NK-92 treated with Interleukin-12 subunit alpha and Interleukin-12 subunit beta, amount 100 ng/mL, for 24 hours (cell line): ENCODE measurements around the gene MS4A4A.
"Not testable (repeated sequence)": the region's sequence is repeated elsewhere in the genome, so short reads cannot be mapped to it uniquely, and the experiment has no call there.

Experiments
- DNase-seq: peaks from one replicate; lab custom pipeline; 2025; lab: John Stamatoyannopoulos, UW

The MS4A4A gene

GRCh38 chr11:60280412-60280811 is at the start of gene MS4A4A:
MS4A4A (plus strand) TSS chr11:60280666; CDS start chr11:60280676, 10 bp downstream.
- DNase-seq, result no peak

- DNase-seq, result no peak
Observed at GRCh38 chr11:60230681-60231080, 49.8 kb upstream of the MS4A4A start.

- no peak for DNase-seq
Observed at GRCh38 chr11:60235321-60235720, 45.1 kb upstream of the MS4A4A start.

- DNase-seq, result no peak
Observed at GRCh38 chr11:60240662-60241061, 39.8 kb upstream of the MS4A4A start.

- no peak for DNase-seq
Observed at GRCh38 chr11:60241786-60242185, 38.7 kb upstream of the MS4A4A start.

- no peak for DNase-seq
Observed at GRCh38 chr11:60242740-60243239, 37.7 kb upstream of the MS4A4A start, which contains the start of gene MS4A4E. MS4A4E (minus strand) TSS chr11:60243137; CDS start chr11:60230055, 13,082 bp downstream.

- DNase-seq, result no peak
Observed at GRCh38 chr11:60251485-60252212, 28.8 kb upstream of the MS4A4A start.

- no peak for DNase-seq
Observed at GRCh38 chr11:60252213-60253108, 28.0 kb upstream of the MS4A4A start.

- no peak for DNase-seq
Observed at GRCh38 chr11:60257956-60258722, 22.3 kb upstream of the MS4A4A start.

GRCh38 chr11:60261014-60261413 is 19.5 kb upstream of the MS4A4A start:
- no peak for DNase-seq

- DNase-seq, result no peak
Observed at GRCh38 chr11:60263402-60263801, 17.1 kb upstream of the MS4A4A start.

- DNase-seq, result no peak
Observed at GRCh38 chr11:60264644-60265043, 15.8 kb upstream of the MS4A4A start.

GRCh38 chr11:60265373-60266214 is 14.9 kb upstream of the MS4A4A start:
- no peak for DNase-seq

- DNase-seq, result no peak
Observed at GRCh38 chr11:60274416-60274815, 6.0 kb upstream of the MS4A4A start.

- DNase-seq, result no peak
Observed at GRCh38 chr11:60281485-60281884, 1.0 kb downstream of the MS4A4A start.

- no peak for DNase-seq
Observed at GRCh38 chr11:60282286-60282685, 1.8 kb downstream of the MS4A4A start.

- DNase-seq, result not testable (repeated sequence)
Observed at GRCh38 chr11:60285411-60286126, 5.1 kb downstream of the MS4A4A start.

- DNase-seq, result no peak
Observed at GRCh38 chr11:60288531-60288930, 8.1 kb downstream of the MS4A4A start.

GRCh38 chr11:60292145-60292544 is 11.7 kb downstream of the MS4A4A start:
- DNase-seq, result no peak

GRCh38 chr11:60301178-60301577 is 20.7 kb downstream of the MS4A4A start:
- DNase-seq, result no peak
